Heart left ventricle (tissue), 16 donors: ENCODE results near the gene MROH8. TPM values are rescaled to one million over a fixed set of nuclear protein-coding genes. Genes with fewer than 3 reads are reported as not detected.

Experiments used
- ATAC-seq, 4 donors: fragments of 200-7000 bp; cut with Tn5 transposase; one replicate each; pipeline ENCODE4 v1.9.1; 2020 to 2022; ENCODE audit warnings: moderate library complexity in 4 of 4, mild to moderate bottlenecking in 3 of 4, moderate number of reproducible peaks in 1 of 4
- DNase-seq, 5 donors: peaks; one replicate each; pipeline ENCODE4 v3.0.0-alpha.2; 2020
- H3K27ac ChIP-seq, 12 donors: fragments of 200-600 bp; sonication (generic) in 4 of 12; one replicate each; pipeline versions ENCODE4 v1.5.0 to v1.8.0; 2016 to 2022; ENCODE audit warnings: mild to moderate bottlenecking in 2 of 12
- H3K27me3 ChIP-seq, 9 donors: fragments of 200-600 bp; sonication (generic) in 2 of 9; one replicate each; pipeline versions ENCODE4 v1.5.1 to v1.8.0; 2016 to 2022; ENCODE audit warnings: mild to moderate bottlenecking in 3 of 9
- H3K36me3 ChIP-seq, 9 donors: fragments of 200-600 bp; sonication (generic) in 2 of 9; one replicate each; pipeline versions ENCODE4 v1.5.0 to v1.8.0; 2018 to 2022; ENCODE audit warnings: mild to moderate bottlenecking in 2 of 9
- H3K4me1 ChIP-seq, 12 donors: fragments of 200-600 bp; sonication (generic) in 4 of 12; one replicate each; pipeline versions ENCODE4 v1.5.0 to v1.8.0; 2016 to 2022; ENCODE audit warnings: mild to moderate bottlenecking in 3 of 12
- H3K4me3 ChIP-seq, 12 donors: fragments of 200-600 bp; sonication (generic) in 4 of 12; one replicate each; pipeline versions ENCODE4 v1.5.0 to v1.8.0; 2017 to 2022; ENCODE audit warnings: mild to moderate bottlenecking in 9 of 12, moderate library complexity in 4 of 12
- H3K9me3 ChIP-seq, 12 donors: fragments of 200-600 bp; sonication (generic) in 4 of 12; one replicate each; pipeline versions ENCODE4 v1.5.0 to v1.8.0; 2016 to 2022; ENCODE audit warnings: mild to moderate bottlenecking in 1 of 12
- POLR2A ChIP-seq, 2 donors: fragments of 450-650 bp; IDR thresholded peaks; one replicate each; pipeline ENCODE4 v1.6.1; 2017; ENCODE audit warnings: antibody characterized with exemption in 2 of 2, mild to moderate bottlenecking in 2 of 2, moderate library complexity in 2 of 2
- WGBS, 4 donors: extraction: QIAGEN DNeasy Blood & Tissue Kit in 2 of 4; methylation state at CpG; one replicate each; pipeline versions ENCODE4 v1.1.5 to v1.1.7; 2013 to 2018; 5-methylcytosine and 5-hydroxymethylcytosine counted together
- intact Hi-C, 10 donors: fragments of 100-400 bp; cut with DNase I; formaldehyde crosslinking; loops; one replicate each; pipeline versions ENCODE4 v1.11.1 to v1.14.2; 2022
- long read RNA-seq, 3 donors: library from polyadenylated mRNA; unstranded; transcript quantifications; one replicate each; pipeline ENCODE4 v2.0.0, GENCODE V29; 2020 to 2021
- polyA plus RNA-seq, 2 donors: library from polyadenylated mRNA; stranded (reverse); fragments of 200-250 nt; gene quantifications; one replicate each; pipeline ENCODE4 v1.2.3, GENCODE V29; 2013
- total RNA-seq, 9 donors: library from RNA; depleted of rRNA in 2 of 9; stranded (reverse); fragments of >200 nt in 2 of 9; fragmentation: NEBNext Ultra II Directional in 3 of 9; extraction: Animal tissue kit (Norgen Biotek cat#: 25700) in 3 of 9; gene quantifications; one replicate each; pipeline versions ENCODE4 v1.1.0 to v1.2.4, GENCODE V29; 2016 to 2023
- TF ChIP-seq, protein P1 (sequence below), 12 donors: fragments of 200-600 bp; sonication (generic) in 4 of 12; IDR thresholded peaks; one replicate each; pipeline versions ENCODE4 v1.5.0 to v1.8.0; 2018 to 2022; ENCODE audit warnings: antibody characterized with exemption in 12 of 12, mild to moderate bottlenecking in 5 of 12
- donor health status: ischemic (EF 13 %, LVEDD 7.1; RV severe dilation, severe dysfunction).
- donor health status: healthy with polysubstance abuse.
- donor health status: DM: no; HTN: yes; CAD: no.
- donor health status: DM: no; HTN: no; CAD: no.
- donor health status: ischemic (EF 25% LVEDD 6.9; RV normal size, moderate dysfunction).
- donor health status: ischemic (EF 25% LVEDD 5.7; RV mildly dilated, moderate dysfunction).
- donor health status: healthy.
- donor health status: DM: yes; HTN: yes; CAD: no.
- donor health status: ischemic (EF 35%, LVEDD 5.7; RV mildly dilated, moderate dysfunction).
- donor health status: nonischemic (EF 11% LVEDD 7.7; RV severe dilation, severe dysfunction).
- donor health status: DM: yes; HTN: yes; CAD: no.
- donor health status: PGD.
- donor health status: ischemic (EF 29% LVEDD 5.4; RV normal size, mild dysfunction).
- donor health status: nonischemic (EF 23%, LVEDD 6.1; RV moderate dilation, normal function).

The MROH8 gene
- 1 to 10 TPM; 3.5 to 8.1 (median 5.5) TPM for total RNA-seq
- polyA plus RNA-seq, result 1 to 10 TPM; 1.4 to 3.5 TPM
- long read RNA-seq, donor 1, partial matches to known transcripts, result 1 of 5 reads
- long read RNA-seq, donor 1, other reads (novel, unspliced or antisense), result 4 of 5 reads
- long read RNA-seq, donor 2, partial matches to known transcripts, result 0 of 7 reads
- long read RNA-seq, donor 2, other reads (novel, unspliced or antisense), result 4 of 7 reads
- long read RNA-seq, donor 3, partial matches to known transcripts, result 0 of 2 reads
- long read RNA-seq, donor 3, other reads (novel, unspliced or antisense), result 2 of 2 reads

DNA sequence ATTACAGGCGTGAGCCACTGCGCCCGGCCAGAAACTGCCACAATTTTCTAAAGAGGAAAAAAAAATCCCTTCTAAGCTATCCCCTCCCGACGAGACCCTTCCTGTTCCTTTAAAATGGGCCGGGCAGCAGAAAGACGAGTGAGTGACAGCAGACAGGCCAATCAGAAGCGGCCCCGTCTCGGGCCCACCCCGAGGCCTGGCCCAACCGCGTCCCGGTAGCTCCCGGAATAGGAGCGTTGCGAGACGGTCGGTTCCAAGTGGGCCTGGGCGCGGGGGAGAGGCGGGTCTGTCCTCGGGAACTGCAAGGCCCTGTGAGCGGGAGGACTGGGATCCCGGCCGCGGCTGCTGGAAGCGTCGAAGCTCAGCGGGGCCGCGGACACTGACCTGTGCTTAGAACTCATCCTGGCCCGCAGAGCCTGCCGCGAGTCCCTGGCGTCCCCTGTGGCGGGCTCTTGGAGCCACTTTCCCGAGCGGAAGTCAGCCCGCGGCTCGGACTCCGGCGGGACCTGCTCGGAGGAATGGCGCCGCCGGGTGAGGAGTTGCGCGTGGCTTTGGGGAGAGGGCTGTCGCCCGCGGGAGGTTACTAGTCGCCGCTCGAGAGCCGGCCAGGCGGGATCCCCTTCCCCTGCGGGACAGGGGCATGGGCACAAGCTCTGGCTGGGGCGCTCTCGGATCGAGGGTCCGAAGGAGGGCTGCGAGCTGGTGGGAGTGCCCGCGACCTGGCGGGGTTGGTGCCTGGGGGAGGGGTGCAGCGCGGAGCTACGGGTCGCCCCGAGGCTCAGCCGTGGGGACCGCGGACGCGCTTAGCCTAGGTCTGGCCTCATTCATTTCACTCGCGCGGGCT, at the start of gene MROH8, which contains the start of gene RPN2:
Gene MROH8, minus strand, starts transcription at position 710 of the 844 bp plus-strand sequence.
Gene RPN2, plus strand, starts transcription at position 492 of the 844 bp plus-strand sequence. Its CDS starts 27 bp downstream, at position 519.
- WGBS, 4 donors, result 0 to 1% (median 0%) methylated on average over 45 to 80 of the region's 80 CpGs
- intact Hi-C loops, result loop anchor here in 1 of 10 donors (5.0 kb wide), 1 partner anchor 227 kb away; the partner anchor contains the start of gene SAMHD1
- no peaks in the 10 kb centered on the region for H3K9me3 ChIP-seq
- H3K27ac ChIP-seq, result peak within 1 kb of the TSS; percentile 90 to 100 (median 96)
- H3K27me3 ChIP-seq, result no peaks in the 10 kb centered on the region
- peak; percentile 98 to 99 (median 98) for DNase-seq
- peak; percentile 98 to 99 (median 98) for ATAC-seq
- H3K36me3 ChIP-seq, result peaks cover 0 to 15% (median 4%) of the 10 kb centered on the region in 9 donors
- peak within 1 kb of the TSS; percentile 63 to 94 (median 81) for H3K4me3 ChIP-seq
- peaks cover 6 to 40% (median 19%) of the 10 kb centered on the region in 12 donors for H3K4me1 ChIP-seq
- TF ChIP-seq, protein P1, sequence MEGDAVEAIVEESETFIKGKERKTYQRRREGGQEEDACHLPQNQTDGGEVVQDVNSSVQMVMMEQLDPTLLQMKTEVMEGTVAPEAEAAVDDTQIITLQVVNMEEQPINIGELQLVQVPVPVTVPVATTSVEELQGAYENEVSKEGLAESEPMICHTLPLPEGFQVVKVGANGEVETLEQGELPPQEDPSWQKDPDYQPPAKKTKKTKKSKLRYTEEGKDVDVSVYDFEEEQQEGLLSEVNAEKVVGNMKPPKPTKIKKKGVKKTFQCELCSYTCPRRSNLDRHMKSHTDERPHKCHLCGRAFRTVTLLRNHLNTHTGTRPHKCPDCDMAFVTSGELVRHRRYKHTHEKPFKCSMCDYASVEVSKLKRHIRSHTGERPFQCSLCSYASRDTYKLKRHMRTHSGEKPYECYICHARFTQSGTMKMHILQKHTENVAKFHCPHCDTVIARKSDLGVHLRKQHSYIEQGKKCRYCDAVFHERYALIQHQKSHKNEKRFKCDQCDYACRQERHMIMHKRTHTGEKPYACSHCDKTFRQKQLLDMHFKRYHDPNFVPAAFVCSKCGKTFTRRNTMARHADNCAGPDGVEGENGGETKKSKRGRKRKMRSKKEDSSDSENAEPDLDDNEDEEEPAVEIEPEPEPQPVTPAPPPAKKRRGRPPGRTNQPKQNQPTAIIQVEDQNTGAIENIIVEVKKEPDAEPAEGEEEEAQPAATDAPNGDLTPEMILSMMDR (IDR thresholded peaks at IDR 0.05), result no peak
- TF ChIP-seq POLR2A (IDR thresholded peaks at IDR 0.05), result peak in 1 of 2 donors; percentile 72

DNA sequence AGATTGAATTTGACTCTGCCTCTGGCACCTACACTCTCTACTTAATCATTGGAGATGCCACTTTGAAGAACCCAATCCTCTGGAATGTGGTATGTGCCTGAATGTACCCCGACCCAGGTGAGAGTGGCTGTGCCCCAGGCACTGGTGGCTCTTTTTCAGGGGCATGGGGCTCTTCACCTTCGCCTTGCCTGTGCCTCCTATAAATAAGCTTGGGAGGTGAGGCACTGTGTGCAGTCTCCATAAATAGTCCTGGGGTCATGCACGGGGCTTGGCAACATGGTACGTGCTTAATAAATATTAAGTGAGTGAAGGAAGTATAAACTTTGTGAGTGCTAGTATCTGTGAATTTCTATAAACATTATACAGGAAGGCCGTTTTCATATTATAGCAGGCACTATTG, 49.3 kb upstream of the MROH8 start:
- WGBS, 4 donors, result 62 to 67% (median 65%) methylated on average over 5 of the region's 5 CpGs
- DNase-seq (peak in 4 of 5 donors; percentile 29 to 65 (median 52)), ATAC-seq (peak; percentile 76 to 91 (median 82))
- intact Hi-C loops, result no loop called here
- H3K27me3 ChIP-seq, result no peaks in the 10 kb centered on the region
- peaks cover 0 to 38% (median 21%) of the 10 kb centered on the region in 12 donors for H3K4me1 ChIP-seq
- peak overlapping the region in 11 of 12 donors; percentile 26 to 78 (median 69) for H3K27ac ChIP-seq
- H3K36me3 ChIP-seq, result peaks cover 6 to 100% (median 99%) of the 10 kb centered on the region in 9 donors
- H3K9me3 ChIP-seq, result no peaks in the 10 kb centered on the region
- TF ChIP-seq, protein P1 (IDR thresholded peaks at IDR 0.05), result no peak
- TF ChIP-seq POLR2A (IDR thresholded peaks at IDR 0.05), result no peak
- H3K4me3 ChIP-seq, result no peak overlapping the region

DNA sequence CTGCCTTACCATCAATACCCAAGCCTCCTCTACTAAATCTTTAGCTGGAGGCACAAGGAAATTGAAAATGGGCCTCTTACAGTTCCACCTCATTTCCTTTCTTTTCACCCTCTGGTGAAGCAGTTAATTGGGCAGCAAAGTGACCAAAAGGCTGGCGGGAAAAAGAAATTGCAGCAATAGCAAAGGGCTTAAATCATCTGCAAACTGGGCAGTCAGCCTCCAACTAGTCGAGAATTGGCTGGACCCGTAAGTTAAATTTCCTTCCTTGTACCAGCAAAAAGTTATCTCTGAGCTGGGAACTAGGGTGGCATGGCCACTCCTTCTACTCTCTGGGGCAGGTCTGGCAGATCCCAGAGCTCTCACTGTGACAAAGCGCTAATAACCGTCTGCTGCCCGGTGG, 48.7 kb upstream of the MROH8 start:
- Histone ChIP-seq H3K27me3 (no peaks in the 10 kb centered on the region), H3K36me3 (peaks cover 7 to 100% (median 99%) of the 10 kb centered on the region in 9 donors), H3K4me1 (peaks cover 0 to 39% (median 24%) of the 10 kb centered on the region in 12 donors), H3K27ac (peak overlapping the region in 11 of 12 donors; percentile 26 to 78 (median 69)), H3K9me3 (no peaks in the 10 kb centered on the region), H3K4me3 (no peak overlapping the region)
- DNase-seq, result peak in 1 of 5 donors; percentile 32
- 55 to 66% (median 59%) methylated on average over 6 of the region's 6 CpGs for WGBS, 4 donors
- ATAC-seq, result peak; percentile 31 to 56 (median 51)
- TF ChIP-seq, protein P1 (IDR thresholded peaks at IDR 0.05), result no peak
- TF ChIP-seq POLR2A (IDR thresholded peaks at IDR 0.05), result no peak
- intact Hi-C loops, result no loop called here
